Adrenal gland (tissue), 5 donors: ENCODE measurements around the gene STK40.

Experiments
- POLR2A ChIP-seq, 2 donors: fragments of 450-650 bp; IDR thresholded peaks; one replicate each; pipeline ENCODE4 v1.6.1; 2017; ENCODE audit warnings: antibody characterized with exemption in 2 of 2, mild to moderate bottlenecking in 2 of 2, moderate library complexity in 1 of 2
- TF ChIP-seq, protein P1 (sequence below), 6 experiments: fragments of 450-650 bp in 4 of 6; fragments of 200-600 bp in 2 of 6; sonication (generic) in 1 of 6; IDR thresholded peaks; 1 replicate in 5 of 6; 2 replicates in 1 of 6; pipeline versions ENCODE4 v1.5.1 to v1.8.0; 2016 to 2021; ENCODE audit warnings: antibody characterized with exemption in 6 of 6, mild to moderate bottlenecking in 2 of 6, moderate library complexity in 1 of 6
- donor health status: DM: no; HTN: no; CAD: no.

- TF ChIP-seq POLR2A (IDR thresholded peaks at IDR 0.05): no peak
- TF ChIP-seq, protein P1, sequence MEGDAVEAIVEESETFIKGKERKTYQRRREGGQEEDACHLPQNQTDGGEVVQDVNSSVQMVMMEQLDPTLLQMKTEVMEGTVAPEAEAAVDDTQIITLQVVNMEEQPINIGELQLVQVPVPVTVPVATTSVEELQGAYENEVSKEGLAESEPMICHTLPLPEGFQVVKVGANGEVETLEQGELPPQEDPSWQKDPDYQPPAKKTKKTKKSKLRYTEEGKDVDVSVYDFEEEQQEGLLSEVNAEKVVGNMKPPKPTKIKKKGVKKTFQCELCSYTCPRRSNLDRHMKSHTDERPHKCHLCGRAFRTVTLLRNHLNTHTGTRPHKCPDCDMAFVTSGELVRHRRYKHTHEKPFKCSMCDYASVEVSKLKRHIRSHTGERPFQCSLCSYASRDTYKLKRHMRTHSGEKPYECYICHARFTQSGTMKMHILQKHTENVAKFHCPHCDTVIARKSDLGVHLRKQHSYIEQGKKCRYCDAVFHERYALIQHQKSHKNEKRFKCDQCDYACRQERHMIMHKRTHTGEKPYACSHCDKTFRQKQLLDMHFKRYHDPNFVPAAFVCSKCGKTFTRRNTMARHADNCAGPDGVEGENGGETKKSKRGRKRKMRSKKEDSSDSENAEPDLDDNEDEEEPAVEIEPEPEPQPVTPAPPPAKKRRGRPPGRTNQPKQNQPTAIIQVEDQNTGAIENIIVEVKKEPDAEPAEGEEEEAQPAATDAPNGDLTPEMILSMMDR (IDR thresholded peaks at IDR 0.05): no peak
Observed at GRCh38 chr1:36398370-36398977, 12.8 kb upstream of the STK40 start.
